Brain pericyte (primary cell): ENCODE data around the gene GATA5.

Experiments
- DNase-seq: peaks from one replicate; pipeline ENCODE4 v3.0.0-alpha.2; 2012; ENCODE audit warnings: low read depth, low spot score

GATA5 gene

DNA sequence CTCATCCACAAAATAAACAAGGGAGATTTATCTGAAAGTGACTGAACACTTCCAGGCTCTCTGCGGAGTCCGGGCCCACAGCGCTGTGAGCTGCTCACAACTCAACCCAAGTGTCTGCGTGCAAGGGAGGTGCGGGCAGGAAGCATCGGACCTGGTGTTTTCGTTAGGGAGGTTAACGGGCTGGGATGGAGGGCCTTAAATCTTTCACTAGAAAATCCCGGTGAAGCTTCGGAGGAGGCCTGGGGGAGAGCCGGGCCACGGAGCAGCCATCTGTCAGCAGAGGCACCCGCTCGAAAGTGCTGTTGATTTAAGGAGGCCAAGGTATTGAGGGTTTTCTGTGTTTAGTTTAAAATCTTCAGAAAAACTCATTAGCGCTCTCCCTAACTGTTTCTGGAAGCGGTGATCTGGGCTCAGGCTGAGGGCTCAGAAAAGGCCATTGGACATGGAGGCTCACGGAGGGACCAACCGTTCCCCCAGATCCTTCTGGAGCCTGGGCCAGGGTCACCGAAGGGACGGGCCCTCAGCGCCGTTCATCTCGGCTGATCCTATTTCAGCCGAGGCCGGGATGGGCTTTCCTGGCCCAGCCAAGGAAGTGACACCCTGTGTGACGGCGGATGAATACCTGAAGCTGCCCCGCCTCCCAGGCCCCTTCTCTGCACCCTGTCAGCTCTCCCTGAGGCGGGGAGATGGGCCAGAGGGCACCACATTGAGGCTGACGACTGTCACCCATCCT, 20.7 kb downstream of the GATA5 start:
- no peak for DNase-seq

- no peak for DNase-seq
Observed at GRCh38 chr20:62453186-62453808, 22.5 kb downstream of the GATA5 start.

DNA sequence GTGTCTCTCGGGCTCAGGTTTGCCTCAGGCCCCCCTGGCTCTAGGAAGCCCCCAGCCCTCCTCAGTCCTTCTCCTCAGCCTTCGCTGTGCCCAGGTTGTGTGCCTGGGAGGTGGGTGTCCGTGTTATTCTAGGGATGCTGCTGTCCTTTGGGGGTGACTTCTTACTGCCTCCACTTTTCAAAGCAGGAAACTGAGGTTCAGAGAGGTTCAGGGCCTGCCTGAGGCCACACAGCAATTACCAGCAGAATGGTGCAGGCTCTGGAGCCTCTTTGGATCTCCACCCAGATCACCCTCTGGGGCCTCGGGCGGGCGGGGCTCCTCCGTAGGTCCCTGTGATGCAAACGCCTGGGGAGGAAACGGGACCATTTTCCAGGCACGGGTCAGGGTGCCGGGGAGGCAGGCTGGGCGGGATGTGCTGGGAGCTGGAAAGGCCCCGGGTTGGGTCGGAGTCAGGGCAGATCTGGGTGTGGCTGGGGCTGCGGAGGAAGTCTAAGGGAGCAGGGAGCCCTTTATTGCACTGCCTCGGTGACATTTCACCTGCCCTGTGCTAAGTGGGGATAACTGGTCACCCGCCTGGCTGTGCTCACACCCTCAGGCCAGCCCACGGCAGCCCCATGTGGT, 23.2 kb downstream of the GATA5 start:
- DNase-seq = no peak

DNA sequence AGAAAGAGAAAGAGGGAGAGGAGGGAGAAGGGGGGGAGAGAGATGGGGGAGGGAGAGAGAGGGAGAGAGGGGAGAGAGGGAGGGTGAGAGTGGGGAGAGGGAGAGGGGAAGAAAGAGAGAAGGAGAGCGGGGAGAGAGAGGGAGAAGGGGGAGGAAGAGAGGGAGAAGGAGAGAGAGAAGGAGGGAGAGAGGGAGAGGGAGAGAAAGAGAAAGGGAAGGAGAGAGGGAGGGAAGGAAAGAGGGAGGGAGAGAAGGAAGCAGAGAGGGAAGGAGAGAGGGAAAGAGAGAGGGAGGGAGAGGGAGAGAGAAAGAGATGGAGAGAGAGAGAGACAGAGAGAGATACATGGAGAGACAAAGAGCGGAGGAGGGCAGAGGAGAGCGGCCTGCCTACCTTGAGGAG, 23.8 kb downstream of the GATA5 start:
- DNase-seq = no peak

DNA sequence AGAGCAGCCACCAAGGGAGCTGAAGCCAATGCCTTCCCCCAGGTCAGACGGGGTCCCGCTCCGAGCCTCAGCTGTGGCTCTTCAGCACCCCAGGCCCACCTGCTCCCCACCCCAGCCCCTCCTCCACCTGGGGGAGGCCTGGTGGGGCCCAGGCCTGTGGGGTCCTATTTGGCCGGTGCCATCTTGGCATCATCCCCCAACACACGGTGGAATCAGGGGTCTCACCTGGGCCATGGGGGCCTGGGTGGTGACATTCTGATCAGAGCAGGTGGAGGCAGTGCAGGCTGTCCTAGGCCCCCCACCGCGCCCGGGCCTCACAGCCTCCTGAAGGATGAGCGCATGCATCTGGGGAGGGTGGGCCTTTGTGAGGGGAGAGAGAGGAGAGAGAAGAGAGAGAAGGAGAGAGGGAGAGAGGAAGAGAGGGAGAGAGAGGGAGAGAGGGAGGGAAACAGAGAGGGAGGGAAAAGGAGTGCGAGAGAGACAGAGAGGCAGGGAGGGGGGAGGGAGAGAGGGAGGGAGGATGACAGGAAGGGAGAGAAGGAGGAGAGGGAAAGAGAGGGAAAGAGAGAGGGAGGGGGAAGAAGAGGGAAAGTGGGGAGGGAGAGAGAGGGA, 24.5 kb downstream of the GATA5 start:
- DNase-seq = no peak

GRCh38 chr20:62449951-62450691, 25.7 kb downstream of the GATA5 start:
- DNase-seq = no peak

GRCh38 chr20:62448788-62449187, 27.0 kb downstream of the GATA5 start:
- DNase-seq = no peak

DNA sequence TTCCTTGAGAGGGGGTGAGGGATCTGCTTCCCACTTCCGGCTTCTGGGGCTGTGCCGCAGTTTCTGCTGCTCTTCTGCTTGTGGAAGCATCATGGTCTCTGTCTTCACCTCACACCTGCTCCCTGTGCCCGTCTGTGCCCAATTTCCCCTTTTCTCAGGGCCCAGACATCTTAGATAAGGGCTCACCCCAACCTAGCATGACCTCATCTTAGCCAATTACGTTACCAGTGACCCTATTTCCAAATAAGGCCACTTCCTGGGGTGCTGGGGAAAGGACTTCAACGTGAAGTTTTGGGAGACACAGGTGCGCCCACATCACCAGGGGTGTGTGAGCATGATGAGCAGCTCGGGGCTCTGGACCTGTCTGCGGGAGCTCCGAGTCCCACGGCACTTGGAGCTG, 27.8 kb downstream of the GATA5 start:
- no peak for DNase-seq

- no peak for DNase-seq
Observed at GRCh38 chr20:62446888-62447869, 28.6 kb downstream of the GATA5 start.

- no peak for DNase-seq
Observed at GRCh38 chr20:62446481-62446880, 29.3 kb downstream of the GATA5 start.

DNA sequence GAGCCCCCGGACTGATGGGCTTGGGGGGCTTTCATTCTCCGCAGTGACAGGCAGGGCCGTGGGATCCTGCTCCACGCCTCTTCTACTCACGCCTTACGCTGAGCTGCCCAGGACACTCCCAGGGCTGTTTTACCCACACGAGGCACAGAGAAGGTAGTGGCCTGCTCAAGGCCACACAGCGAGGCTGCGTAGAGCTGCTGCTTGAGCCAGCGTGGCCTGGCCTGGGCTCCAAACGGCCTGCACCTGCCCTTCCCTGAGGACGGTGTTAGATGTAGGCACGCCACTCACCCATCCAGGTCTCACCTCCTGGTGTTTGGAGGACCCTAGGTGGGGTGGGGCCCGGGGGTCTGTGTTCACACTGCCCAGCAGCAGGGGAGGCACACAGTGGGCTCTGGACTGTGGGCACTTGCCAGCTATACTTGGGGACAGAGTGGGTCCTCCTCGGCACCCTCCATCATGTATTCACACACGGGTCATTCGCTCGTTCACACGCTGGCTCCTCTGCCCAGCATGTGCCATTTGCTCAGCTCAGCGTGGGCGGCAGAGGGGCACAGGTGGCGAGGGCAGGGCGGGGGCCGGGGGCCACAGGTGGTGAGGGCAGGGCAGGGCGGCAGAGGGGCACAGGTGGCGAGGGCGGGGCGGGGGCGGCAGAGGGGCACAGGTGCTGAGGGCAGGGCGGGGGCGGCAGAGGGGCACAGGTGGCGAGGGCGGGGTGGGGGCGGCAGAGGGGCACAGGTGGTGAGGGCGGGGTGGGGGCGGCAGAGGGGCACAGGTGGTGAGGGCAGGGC, 30.0 kb downstream of the GATA5 start:
- DNase-seq = no peak

- no peak for DNase-seq
Observed at GRCh38 chr20:62444286-62444685, 31.5 kb downstream of the GATA5 start.

DNA sequence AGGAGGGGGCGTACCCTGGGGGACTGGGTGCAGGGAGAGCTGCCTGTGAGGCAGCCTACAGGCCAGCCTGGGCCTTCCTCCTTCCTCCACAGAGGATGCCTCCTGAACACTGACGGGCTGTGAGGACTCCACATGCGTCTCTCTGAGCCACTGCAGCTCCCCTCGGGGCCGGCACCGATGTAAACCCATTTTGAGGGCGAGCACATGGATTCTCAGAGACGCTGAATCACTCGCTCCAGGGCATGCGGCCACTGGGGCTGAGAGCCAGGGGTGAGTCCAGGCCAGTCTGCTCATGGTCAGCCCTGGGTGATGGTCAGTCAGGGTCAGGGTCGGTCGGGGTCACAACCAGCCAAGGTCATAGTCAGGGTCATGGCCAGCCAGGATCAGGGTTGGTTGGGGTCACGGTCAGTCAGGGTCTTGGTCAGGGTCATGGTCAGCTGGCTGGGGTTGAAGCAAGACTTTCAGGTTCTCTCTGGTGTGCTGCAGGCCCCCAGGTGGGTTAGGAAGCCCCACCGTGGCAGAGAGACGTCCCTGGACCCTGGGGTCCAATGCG, 33.7 kb downstream of the GATA5 start:
- no peak for DNase-seq

- DNase-seq = no peak
Observed at GRCh38 chr20:62439218-62439617, 36.6 kb downstream of the GATA5 start.

- DNase-seq = no peak
Observed at GRCh38 chr20:62437927-62438326, 37.9 kb downstream of the GATA5 start.

DNA sequence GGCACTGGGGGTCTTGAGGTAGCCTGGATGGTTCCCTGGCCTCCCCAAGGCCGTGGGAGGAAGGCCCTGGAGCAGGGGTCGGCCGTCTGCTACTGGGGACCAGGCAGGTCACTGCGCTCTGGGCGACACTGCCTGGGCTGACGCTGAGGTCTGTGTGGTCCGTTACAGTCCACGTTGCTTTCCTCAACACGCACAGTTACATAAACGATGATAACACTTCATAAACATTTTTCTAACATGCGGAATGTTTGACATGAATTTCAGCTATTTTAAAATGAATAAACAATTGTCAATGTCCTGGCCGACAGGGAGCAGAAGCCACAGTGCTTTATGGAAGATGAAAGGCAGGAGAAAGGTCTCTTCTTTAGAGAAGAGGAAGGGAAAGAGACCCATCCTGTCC, 38.3 kb downstream of the GATA5 start:
- no peak for DNase-seq

GRCh38 chr20:62436692-62437091, 39.1 kb downstream of the GATA5 start:
- no peak for DNase-seq

DNA sequence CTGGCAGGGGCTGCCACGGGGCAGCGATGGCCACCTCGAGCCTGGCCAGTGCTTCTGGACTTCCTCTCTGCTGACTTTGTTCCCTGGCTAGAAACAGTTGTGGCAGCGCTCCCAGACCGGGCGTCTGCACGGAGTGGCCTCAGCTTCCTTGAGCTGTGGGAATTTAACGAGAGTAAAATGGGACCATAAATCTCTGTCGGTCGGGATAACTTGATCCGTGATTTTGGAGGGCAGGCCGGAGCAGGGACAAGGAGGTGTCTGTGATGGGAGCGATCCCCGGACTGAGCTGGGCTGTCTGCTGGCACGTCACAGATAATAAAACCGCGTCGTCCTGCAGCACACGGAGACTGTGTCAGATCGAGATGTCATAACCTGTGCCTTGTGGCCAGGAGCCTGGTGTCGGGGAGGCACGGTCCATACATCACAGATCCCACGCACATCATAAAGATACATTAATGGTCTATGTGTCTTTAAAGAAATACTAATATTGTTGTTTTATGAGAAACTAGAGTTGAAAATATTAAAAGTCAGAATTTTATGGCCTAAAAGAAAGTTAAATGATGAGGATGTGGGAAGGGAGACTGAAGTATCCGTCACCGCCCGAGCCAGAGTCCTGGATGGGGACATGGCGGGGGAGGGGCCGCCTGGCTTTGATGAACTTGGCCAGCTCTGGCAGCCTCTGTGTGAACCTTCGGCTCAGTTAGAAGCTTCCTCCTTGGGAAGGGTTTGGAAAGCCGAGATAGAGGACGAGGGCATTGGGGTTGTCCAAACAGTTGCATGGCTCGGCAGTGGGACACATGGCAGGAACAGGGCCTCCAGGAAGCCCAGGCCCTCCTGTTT, 41.9 kb downstream of the GATA5 start:
- DNase-seq = no peak
